WTC11 (cell line): Measurements from ENCODE around the gene ADGRV1.

Experiments
- USF2 ChIP-seq: sonication (generic); formaldehyde crosslinking; IDR thresholded peaks from 2 replicates; pipeline ENCODE4 v1.8.1; 2023; ENCODE audit warnings: mild to moderate bottlenecking, missing genetic modification reagents, moderate library complexity
- TF ChIP-seq, protein P1 (sequence below): fragments of 200-600 bp; IDR thresholded peaks from 2 replicates; pipeline ENCODE4 v1.8.0; 2022; ENCODE audit warnings: antibody characterized with exemption
- TF ChIP-seq, protein P2 (sequence below): sonication (generic); formaldehyde crosslinking; IDR thresholded peaks from 2 replicates; pipeline ENCODE4 v1.8.0; 2022; ENCODE audit warnings: missing genetic modification reagents

GRCh38 chr5:91024727-91025126, 466.1 kb downstream of the ADGRV1 start:
- TF ChIP-seq, protein P1, sequence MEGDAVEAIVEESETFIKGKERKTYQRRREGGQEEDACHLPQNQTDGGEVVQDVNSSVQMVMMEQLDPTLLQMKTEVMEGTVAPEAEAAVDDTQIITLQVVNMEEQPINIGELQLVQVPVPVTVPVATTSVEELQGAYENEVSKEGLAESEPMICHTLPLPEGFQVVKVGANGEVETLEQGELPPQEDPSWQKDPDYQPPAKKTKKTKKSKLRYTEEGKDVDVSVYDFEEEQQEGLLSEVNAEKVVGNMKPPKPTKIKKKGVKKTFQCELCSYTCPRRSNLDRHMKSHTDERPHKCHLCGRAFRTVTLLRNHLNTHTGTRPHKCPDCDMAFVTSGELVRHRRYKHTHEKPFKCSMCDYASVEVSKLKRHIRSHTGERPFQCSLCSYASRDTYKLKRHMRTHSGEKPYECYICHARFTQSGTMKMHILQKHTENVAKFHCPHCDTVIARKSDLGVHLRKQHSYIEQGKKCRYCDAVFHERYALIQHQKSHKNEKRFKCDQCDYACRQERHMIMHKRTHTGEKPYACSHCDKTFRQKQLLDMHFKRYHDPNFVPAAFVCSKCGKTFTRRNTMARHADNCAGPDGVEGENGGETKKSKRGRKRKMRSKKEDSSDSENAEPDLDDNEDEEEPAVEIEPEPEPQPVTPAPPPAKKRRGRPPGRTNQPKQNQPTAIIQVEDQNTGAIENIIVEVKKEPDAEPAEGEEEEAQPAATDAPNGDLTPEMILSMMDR, result no peak
- TF ChIP-seq, protein P2, sequence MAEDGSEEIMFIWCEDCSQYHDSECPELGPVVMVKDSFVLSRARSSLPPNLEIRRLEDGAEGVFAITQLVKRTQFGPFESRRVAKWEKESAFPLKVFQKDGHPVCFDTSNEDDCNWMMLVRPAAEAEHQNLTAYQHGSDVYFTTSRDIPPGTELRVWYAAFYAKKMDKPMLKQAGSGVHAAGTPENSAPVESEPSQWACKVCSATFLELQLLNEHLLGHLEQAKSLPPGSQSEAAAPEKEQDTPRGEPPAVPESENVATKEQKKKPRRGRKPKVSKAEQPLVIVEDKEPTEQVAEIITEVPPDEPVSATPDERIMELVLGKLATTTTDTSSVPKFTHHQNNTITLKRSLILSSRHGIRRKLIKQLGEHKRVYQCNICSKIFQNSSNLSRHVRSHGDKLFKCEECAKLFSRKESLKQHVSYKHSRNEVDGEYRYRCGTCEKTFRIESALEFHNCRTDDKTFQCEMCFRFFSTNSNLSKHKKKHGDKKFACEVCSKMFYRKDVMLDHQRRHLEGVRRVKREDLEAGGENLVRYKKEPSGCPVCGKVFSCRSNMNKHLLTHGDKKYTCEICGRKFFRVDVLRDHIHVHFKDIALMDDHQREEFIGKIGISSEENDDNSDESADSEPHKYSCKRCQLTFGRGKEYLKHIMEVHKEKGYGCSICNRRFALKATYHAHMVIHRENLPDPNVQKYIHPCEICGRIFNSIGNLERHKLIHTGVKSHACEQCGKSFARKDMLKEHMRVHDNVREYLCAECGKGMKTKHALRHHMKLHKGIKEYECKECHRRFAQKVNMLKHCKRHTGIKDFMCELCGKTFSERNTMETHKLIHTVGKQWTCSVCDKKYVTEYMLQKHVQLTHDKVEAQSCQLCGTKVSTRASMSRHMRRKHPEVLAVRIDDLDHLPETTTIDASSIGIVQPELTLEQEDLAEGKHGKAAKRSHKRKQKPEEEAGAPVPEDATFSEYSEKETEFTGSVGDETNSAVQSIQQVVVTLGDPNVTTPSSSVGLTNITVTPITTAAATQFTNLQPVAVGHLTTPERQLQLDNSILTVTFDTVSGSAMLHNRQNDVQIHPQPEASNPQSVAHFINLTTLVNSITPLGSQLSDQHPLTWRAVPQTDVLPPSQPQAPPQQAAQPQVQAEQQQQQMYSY, result no peak
- TF ChIP-seq USF2, result no peak
